Hepatocyte (in vitro differentiated cells): Measurements from ENCODE around the gene WNT6.

Source experiments
- CTCF ChIP-seq: fragments of 200-600 bp; sonication (generic); IDR thresholded peaks from 2 replicates; pipeline ENCODE4 v1.5.1; 2016; ENCODE audit warnings: antibody characterized with exemption, mild to moderate bottlenecking; ENCODE audit not compliant: poor library complexity
- EZH2 ChIP-seq: fragments of 200-600 bp; sonication (generic); IDR thresholded peaks from 2 replicates; pipeline ENCODE4 v1.6.1; 2016; ENCODE audit warnings: antibody characterized with exemption, mild to moderate bottlenecking, borderline replicate concordance
- EZH2phosphoT487 ChIP-seq: fragments of 200-600 bp; sonication (generic); IDR thresholded peaks from one replicate; pipeline ENCODE4 v1.6.1; 2018; ENCODE audit warnings: antibody characterized with exemption, mild to moderate bottlenecking, low read depth, moderate library complexity; ENCODE audit not compliant: unreplicated experiment, severe bottlenecking

- TF ChIP-seq CTCF, result no peak
- TF ChIP-seq EZH2phosphoT487, result no peak
- peak; percentile 85 for TF ChIP-seq EZH2
Measured at GRCh38 chr2:218859988-218860831, 605 bp downstream of the WNT6 start.
